Measurements from ENCODE around the gene DLL4.

Gene DLL4

GRCh38 chr15:40926659-40927494, 2.3 kb upstream of the DLL4 start:
- no peak for DNase-seq (ENCODE audit: low spot score)

- no peak for DNase-seq (ENCODE audit: low spot score)
Observed at GRCh38 chr15:40927495-40927872, 1.7 kb upstream of the DLL4 start.

- DNase-seq (ENCODE audit: low spot score): no peak
Observed at GRCh38 chr15:40927873-40928806, 1.0 kb upstream of the DLL4 start.

GRCh38 chr15:40929660-40930429, 705 bp downstream of the DLL4 start:
- no peak for DNase-seq (ENCODE audit: low spot score)

GRCh38 chr15:40930430-40931299, 1.5 kb downstream of the DLL4 start:
- peak; percentile 78 for DNase-seq (ENCODE audit: low spot score)

- no peak for DNase-seq (ENCODE audit: low spot score)
Observed at GRCh38 chr15:40931300-40932142, 2.4 kb downstream of the DLL4 start.

GRCh38 chr15:40932156-40932555, 3.0 kb downstream of the DLL4 start:
- DNase-seq (ENCODE audit: low spot score): no peak

- DNase-seq (ENCODE audit: low spot score): no peak
Observed at GRCh38 chr15:40932649-40933516, 3.7 kb downstream of the DLL4 start.

- DNase-seq (ENCODE audit: low spot score): no peak
Observed at GRCh38 chr15:40933517-40933902, 4.4 kb downstream of the DLL4 start.

- DNase-seq (ENCODE audit: low spot score): no peak
Observed at GRCh38 chr15:40934457-40934856, 5.3 kb downstream of the DLL4 start.

- DNase-seq (ENCODE audit: low spot score): no peak
Observed at GRCh38 chr15:40936234-40936708, 7.1 kb downstream of the DLL4 start.

GRCh38 chr15:40936709-40937666, 7.8 kb downstream of the DLL4 start:
- DNase-seq (ENCODE audit: low spot score): no peak

- no peak for DNase-seq (ENCODE audit: low spot score)
Observed at GRCh38 chr15:40937762-40938535, 8.8 kb downstream of the DLL4 start.

GRCh38 chr15:40938536-40938870, 9.4 kb downstream of the DLL4 start:
- no peak for DNase-seq (ENCODE audit: low spot score)

GRCh38 chr15:40940296-40940801, 11.2 kb downstream of the DLL4 start:
- no peak for DNase-seq (ENCODE audit: low spot score)

GRCh38 chr15:40941068-40941527, 12.0 kb downstream of the DLL4 start:
- no peak for DNase-seq (ENCODE audit: low spot score)
